Activated CD4-positive, alpha-beta T cell treated with anti-CD3 and anti-CD28 coated beads for 1 hour (primary cell): Measurements from ENCODE around the gene WNT9B.
A peak's percentile ranks its signal among the peaks of the same experiment; 100 is the strongest.

Source experiments
- DNase-seq: peaks from one replicate; pipeline ENCODE4 v3.0.0-alpha.2; 2020

Gene WNT9B, protein sequence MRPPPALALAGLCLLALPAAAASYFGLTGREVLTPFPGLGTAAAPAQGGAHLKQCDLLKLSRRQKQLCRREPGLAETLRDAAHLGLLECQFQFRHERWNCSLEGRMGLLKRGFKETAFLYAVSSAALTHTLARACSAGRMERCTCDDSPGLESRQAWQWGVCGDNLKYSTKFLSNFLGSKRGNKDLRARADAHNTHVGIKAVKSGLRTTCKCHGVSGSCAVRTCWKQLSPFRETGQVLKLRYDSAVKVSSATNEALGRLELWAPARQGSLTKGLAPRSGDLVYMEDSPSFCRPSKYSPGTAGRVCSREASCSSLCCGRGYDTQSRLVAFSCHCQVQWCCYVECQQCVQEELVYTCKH

DNA sequence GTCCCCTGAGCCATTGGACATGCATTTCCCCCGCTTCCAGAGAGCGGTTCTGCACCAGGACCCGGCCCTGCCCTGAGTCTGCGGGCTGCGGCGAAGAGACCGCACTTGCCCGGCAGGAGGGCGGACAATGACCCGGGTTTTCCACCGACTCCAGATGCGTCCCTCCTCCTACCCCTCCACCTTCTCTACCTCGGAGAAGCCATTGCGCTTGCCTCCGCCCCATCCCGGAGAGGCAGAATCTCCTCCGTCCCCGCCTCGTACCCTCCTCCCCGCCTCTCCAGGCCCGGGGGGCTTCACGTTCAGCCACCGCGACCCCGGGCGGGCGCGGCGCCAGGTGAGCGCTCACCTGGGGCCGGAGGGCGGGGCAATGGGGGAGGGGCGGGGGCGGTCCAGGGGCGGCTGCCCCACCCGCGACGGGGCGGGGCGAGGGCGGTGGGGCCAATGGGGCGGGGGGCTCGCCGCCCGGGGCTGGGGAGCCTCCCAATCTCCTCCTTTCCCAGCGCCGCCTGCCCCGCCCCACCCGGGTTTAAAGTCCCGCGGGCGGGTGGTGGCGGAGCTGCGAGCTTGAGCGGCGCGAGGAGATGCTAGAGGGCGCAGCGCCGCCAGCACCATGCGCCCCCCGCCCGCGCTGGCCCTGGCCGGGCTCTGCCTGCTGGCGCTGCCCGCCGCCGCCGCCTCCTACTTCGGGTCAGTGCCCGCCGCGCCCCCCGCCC, at the start of gene WNT9B:
Gene WNT9B (plus strand): TSS at position 555 of the 713 bp plus-strand sequence. CDS start 56 bp downstream, at position 611.
- no peak for DNase-seq

DNA sequence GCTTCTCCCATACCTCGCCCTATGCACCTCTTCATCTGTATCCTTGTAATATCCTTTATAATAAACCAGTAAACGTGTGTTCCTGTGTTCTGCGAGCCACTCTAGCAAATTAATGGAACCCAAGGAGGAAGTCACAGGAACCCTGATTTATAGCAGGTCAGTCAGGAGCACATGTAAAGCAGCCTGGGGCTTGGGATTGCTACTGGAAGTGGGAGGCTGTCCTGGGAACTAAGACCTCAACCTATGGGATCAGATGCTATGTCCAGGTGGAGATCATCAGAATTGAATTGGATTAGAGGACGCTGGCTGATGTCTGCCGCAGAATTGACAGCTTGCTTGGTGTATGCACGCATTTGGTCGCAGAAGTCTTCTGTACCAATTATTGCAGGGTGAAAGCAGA, 48.6 kb upstream of the WNT9B start:
- DNase-seq = no peak

DNA sequence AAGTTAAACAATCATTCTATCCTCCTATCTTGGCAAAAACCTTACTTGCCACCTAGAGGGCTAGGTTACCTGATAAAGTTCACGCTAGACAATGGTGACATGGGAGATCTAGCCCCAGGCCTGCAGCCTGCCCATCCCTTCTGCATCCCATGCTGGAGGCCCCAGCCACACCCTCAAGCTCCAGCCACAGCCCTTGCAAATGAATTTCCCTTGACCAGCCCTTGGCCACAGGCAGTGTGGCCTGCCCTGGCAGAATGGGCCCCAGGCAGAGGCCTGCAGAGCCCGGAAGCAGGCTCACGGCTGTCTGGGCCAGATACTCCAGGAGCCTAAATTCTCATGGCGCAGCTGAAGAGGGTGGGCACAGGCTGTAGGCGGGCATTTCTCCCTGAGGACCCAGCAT, 47.8 kb upstream of the WNT9B start:
- DNase-seq = no peak

DNA sequence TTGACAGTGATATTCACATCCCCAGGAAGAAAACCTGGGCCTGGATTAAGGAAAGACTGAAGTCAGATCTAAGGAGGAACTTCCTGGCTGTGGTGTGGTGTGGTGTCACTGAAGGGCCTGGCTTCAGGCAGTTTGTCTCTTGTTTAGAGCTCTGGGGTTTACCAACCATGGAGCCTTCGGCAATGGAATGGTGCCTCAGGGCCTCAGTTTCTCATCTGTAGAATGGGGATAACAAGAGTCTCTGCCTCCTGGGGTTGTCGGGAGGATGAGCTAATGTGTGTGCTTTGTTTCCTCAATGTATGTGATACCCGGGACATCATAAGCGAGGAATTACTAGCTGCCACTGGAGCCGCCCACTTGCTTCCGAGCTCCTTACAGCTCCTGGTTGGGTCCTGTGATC, 45.6 kb upstream of the WNT9B start:
- DNase-seq = no peak

DNA sequence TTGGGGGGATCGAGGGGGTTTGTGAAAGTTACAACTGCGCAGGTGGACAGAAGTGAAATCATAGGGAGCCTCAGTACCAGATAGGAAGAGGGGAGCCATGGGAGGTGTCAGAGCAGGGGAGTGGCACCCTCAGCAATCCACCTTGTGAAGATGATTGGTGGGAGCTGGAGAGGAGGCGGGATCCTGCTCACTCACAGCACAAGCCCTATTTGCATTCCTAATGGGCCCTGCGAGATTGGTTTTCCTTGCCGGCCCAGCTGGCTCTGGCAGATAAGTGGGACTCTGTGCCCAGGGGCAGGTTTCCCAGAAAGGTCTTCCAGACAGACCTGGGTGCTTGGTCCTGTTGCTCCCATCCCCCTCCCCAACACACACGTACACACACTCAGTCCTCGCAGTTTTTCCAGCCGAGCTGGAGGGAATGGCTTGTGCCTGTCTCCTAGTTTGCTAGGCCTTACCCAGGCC, 42.2 kb upstream of the WNT9B start:
- DNase-seq = no peak

DNA sequence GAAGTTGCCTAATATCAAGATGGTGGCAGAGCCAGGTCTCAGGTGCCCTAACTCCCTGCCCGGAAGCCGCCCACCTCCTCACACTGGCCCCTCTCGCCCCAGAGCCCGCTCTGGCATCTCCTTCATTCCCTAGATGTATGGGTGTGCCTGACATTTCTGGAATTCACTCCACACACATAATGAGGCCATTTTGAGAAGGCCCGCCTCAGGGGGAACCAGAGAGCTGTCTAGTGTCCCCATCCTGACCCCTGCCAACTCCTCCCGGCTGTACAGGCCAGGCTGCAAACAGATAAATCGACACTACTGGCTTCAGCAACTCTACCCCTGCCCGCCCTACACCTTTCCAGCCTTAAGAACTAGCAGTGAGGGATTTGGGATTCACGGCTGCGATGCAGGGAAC, 40.5 kb upstream of the WNT9B start:
- no peak for DNase-seq

DNA sequence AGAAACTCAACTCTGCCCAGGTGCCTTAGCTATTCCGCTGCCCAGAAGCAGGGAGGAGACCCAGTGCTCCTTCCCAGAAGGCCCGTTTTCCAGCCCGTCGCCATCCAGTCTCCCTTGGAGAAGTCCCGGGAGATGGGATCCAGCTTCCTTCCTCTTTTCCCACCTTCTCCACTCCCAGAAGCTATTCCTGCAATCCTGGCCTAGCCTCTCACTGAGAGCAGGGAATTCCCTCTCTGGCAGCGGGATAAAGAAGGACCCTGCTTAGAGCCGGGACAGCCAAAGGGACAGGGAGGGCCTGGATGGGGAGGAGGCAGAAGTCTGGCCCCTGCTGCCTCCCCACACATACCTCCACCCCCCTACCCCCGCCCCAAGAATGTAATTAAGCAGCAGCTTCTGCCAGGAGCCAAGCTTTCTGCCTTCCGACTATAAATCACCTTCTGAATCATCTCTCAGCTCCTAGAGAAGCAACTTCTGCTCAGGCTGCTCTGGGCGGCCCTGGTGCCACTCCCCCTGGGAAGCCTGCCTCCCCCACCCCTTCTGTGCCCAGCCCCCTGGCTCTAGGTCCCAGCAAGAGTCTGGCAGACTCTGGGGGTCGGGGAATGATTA, 39.3 kb upstream of the WNT9B start:
- no peak for DNase-seq

DNA sequence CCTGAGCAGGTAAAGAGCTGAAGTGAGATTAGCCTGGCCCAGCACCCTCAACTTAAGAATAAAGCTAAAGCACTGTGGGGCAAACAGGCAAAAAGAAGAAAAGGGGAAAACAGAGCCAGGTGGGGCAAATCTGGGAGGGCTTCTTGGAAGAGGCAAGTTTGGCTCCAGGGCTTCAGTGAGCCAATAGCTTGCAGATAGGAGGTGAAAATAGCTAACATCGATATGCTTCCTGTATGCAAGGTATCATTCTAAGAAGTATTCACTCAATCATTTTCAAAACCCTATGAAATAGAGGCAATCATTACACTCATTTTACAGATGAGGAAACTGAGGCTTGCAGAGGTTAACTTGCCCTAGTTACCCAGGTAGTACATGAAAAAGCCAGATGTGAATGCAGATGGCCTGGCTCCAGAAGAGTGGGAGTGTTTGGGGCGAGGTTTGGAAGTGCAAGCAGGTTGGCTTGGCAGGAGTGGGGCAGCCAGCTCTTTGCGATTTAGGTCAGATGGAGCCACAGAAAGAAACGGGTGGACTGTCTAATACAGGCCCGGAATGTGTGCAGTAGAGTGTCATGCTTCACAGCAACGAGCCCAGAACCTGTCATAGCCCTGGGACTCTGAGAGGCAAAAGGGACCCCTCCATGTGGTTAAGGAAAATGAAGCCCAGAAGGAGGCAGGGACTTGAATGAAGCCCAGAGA, 38.6 kb upstream of the WNT9B start:
- DNase-seq = no peak

DNA sequence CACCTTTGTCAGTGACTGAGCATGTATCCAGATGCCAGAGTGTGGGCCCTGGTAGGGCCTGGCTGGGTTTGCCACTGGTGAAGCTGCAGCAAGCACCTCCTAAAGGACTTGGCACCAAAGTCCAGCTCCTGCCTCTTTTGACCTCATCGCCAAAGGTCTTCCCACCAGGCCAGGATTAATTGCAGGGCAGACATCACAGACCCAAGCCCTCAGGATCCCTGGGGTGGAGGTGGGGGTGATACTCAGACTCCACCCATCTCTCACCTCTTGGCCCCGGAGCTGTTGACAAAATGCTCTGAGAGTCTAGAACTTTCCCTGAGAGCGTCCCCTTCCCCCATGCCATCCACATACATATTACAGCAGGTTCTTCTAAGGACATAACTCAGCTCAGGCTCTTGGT, 37.5 kb upstream of the WNT9B start:
- DNase-seq = no peak

DNA sequence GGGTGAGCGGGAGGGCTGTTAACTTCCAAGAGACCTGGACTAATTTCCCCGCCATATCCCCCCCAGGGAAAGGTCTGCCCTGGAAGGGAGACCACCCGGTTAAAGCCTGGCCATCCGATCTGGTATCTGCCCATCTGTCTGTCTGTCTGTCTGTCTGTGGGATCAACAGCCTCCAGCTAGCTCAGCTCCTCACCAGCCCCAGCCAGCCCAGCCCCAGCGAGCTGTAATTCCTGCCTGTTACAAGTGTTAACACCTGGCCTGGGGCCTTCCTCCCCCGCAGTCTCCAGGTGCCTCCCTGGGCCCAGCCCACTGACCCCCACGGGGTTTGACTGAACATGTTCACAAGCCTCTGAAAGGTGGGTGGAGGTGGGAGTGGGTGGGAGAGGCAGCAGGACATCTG, 36.9 kb upstream of the WNT9B start:
- DNase-seq = no peak

DNA sequence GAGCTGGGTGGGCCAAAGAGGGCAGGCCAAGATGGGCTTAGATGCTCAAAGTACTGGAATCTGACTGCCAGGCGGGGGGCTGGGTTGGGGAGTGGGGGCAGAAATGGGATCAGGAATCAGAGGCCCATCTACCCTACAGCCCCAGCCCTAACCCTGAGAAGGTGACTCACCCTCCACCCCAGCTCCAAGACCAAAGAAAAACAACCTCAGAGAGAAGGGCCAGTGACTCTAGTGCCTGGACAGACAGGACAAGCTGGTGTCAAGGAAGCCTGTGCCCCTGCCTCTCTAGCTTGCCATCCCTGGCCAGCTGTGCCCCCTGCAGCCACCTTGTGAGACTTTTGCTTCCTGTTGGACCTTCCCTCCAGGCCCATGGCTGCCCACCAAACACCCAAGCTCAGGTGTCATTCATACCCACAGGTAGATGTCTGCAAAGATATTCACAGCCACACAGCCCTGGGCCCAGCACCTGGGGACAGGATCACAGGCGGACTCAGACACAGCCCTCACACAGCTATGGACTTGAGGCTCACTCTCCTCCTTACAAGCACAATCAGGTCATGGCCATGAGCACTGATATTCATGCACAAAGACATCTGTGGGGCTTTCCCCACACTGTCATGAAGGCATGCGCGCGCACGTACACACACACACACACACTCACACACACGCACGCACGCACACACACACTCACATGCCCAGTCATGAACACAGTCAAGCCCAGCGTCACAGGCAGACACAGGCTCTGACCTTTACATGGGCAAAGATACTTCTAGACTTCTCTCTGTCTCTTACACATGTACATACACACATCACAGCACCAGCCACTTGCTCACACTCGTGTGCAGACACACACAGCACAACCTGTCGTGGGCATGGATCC, 35.7 kb upstream of the WNT9B start:
- no peak for DNase-seq

DNA sequence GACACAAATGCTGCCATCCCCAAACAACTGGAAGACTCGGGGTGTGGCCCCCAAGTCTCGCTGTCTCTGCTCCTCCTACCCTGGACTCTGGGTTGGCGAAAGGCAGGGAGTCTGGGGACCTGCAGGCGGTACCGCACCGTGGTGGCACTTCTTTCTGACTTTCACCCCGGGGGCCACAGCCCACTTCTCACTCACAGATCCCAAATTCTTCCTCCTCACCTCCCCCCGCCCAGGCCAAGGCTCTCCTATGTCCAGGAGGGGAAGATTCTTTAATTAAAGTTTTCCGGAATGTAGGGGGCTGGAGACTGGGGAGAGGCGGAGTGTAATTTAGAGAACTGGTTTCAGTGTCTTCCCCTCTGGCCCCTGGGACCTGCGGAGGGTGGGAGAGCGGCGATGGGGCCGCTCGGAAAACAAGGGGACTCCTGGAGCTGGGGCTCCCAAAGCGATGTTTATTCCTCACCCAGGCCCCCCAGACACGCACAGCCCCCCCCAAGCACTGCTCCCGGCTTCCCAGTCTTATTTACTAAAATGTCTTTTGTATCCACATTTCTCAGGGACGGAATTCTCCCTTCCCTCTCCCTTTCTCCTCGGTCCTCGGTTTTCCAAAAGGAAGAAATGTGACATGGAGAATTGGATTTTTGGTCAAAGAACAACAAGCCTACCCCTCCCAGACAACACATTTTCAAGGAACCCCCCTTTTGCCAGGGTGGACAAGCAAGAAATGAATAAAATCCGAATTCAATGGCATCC, 34.1 kb upstream of the WNT9B start:
- DNase-seq = no peak

DNA sequence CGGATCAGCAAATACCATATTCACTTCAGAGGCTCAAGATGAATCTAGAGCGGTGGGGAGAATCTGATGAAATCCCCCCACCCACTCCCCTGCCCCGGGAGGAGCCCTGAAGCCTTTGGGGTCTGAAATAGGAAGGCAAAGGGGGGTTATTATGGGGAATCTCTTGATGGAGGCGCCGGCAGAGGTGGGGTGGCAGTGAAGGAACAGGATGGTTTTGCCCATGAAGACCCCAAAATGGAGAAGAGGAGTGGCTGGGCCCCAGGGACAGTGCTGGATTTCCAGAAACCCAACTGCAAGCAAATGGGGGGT, 33.5 kb upstream of the WNT9B start:
- no peak for DNase-seq

DNA sequence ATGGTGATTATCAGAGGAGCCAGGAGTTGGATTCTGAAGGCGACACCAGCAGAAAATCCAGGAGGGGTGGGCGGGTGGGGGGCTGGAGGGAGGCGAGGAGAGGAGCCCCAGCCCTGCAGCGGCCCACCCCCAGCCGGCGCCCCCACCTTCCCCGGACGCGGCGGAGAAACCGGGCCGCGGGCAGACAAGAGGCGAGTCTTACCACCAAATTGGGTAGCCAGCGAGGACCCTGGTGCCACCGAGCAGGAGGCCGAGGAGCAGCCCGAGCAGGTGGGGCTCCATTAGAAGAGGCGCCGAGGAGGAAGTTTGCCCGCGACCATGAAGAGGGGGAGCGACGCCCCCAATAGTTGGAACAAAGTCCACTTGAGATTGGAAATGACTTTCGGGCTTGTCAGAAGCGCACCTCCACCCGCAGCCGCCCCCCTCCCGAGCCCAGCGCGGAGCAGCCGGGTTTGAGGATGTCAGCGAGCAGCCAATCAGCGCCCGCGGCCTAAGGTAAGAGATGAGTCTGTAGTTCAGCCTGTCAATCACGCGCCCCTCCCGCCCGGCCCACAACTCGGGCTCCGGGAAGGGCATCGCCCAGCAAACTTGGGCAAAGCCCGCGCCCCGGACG, 33.0 kb upstream of the WNT9B start, which contains the start of gene WNT3:
Gene WNT3 (minus strand): TSS at position 377 of the 613 bp plus-strand sequence. CDS start 95 bp downstream, at position 282.
- DNase-seq = peak; percentile 41

DNA sequence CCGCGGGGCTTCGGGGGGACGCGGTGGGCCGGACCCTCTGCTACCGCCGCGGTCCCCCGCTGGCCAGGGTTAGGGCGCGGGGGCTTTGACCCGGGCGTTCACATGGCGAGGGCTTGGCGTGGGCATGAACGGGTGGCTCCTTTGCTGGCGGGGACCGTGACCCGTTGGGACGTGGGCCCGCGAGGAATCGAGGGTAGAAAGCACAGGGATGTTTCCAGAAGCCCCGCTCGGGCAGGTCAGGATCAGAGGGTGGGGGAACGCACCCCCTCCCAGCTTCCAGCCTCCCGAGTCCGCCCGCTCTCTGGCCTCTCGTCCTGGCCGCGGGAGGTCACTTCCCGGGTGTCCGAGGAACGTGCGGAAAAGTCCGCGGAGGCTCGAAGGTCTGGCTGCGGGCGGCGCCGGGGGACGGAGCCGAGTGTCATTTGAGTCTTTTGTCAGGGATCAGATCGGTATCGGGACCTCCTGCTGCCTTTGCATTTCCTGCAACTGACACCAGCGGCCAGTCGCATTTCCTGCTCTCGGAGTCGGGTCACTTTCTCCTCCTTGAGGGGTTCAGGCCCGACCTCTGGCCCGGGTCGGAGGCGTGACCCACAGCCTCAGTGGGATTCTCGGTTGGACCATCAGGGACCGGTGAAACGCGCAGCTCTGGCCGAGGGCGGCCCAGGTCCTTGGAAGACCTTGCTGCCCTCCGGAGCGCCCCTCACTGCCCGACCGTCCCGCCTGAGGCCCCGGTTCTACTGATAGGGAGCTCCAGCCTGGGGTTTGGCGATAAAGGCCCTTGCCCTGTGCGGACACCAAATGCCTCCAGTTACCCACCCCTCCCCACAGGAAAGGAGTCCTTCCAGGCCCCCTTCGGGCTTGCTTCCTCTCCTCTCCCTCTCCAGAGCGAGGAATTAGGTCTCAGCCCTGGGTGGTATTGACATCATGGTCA, 32.2 kb upstream of the WNT9B start:
- no peak for DNase-seq

DNA sequence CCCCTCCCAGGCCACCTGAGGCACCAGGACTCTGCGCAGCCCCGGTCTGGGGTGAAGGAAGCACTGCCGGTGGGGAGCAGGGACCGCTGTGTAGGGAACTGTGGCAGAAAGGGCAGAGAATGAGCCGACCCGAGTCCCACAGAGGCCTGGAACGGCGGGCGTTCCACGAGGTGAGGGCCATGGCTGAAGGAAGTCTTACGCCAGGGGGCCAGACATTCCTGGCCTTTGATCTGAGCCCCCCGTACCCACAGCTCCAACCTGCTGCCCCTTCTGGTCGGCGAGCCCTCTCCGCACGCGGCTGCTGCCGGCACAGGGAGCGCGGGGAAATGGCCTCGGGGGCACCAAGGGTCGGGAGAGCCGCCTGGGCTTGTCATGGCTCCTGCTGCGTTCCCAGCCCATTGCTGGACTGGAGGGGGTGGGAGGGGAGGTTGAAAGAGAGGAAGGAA, 31.5 kb upstream of the WNT9B start:
- no peak for DNase-seq

DNA sequence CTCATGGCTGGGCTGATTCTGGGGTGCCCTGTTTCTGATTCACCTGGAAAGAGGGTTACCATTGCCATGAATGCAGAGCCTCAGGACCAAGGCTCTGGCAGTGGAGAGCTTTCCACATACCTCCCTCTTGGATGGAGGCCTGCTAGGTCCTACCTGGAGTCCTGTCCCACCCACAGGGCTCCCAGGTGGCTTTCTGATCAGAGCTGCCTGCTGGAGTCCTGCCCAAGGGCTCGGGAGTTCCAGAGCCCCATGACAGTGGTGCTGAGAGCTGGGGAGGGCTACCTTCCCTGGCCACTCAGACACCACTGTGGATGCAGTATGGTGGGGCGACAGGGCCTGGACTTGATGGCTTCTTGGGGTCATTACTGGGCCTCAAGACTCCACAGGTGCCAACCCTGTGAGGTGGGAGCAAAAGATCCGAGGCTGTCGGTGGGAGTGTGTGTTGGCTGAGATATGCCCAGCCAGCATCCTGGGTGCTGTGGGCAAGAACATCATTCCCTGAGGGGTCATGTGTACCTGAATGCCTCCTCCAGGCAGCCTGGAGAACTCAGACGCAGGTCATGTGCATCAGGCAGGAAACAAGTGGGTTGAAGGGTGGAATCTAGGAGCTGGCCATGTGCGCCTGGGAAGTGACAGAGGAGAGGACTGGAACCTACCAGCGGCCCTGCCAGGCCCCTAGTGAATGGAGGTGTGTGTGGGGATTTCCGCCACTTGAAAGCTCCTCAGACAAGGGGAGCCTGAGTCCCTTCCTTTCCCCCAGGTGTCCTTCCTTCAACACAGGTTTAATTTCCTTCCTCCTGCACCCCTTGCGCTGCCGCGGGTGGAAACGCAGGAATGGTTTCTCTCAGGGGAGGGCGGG, 30.6 kb upstream of the WNT9B start:
- DNase-seq = no peak

DNA sequence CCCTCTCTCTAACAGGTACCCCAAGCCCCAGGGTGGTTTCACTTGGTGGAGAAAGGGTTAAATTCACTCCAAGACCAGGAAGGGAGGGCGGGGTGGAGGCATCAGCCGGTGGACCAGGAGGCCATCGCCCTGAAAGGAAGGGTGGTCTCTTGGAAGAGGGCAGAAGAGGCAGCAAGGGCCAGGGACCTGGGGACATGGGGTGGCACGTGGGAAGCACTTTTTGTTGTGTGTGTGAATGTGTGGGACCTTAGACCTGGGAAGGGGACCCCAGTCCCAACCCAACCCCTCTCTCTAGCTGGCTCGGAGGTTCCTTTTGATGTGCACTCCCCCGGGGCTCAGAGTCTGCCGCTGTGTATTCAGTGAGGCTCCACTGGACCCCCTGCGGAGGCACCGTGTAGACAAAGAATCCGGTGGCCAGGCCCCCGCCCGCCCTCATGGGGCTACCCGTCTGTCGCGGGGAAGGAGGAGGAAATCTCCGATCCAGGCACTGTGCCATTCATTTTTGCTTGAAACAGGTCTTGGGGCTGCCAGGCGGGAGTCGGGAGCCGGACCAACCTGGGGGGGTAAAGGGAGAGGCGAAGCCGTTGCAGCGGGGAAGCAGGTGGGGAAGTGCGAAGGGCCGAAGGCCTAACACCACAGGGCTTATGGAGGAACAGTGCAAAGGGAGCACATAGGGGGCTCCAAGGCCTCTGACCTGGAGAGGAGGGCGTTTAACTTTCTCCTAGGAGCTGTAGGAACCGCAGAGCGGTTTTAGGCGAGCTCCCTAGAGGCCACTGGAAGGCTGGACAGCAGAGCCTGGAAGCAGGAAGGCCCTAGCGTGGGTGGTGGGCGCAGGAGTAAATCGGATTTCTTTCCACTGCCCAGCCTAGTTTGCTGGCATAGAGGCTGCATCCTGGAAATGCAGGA, 29.6 kb upstream of the WNT9B start:
- DNase-seq = no peak
